Aorta (tissue), 5 donors: ENCODE results near the gene FUT3. TPM values are rescaled to one million over a fixed set of nuclear protein-coding genes. Genes with fewer than 3 reads are reported as not detected.
"Not testable (repeated sequence)": the region's sequence is repeated elsewhere in the genome, so short reads cannot be mapped to it uniquely, and the experiment has no call there.

Experiments
- ATAC-seq: fragments of 200-7000 bp; cut with Tn5 transposase; one replicate; pipeline ENCODE4 v1.9.1; 2022; ENCODE audit warnings: moderate library complexity; ENCODE audit not compliant: low FRiP score
- DNase-seq, 2 donors: peaks; one replicate each; pipeline ENCODE4 v3.0.0-alpha.2; 2020
- H3K27ac ChIP-seq, 2 donors: one replicate each; pipeline ENCODE4 v1.5.1; 2013; ENCODE audit warnings: low read length in 2 of 2, mild to moderate bottlenecking in 2 of 2, moderate library complexity in 2 of 2, control low read depth in 1 of 2, inconsistent platforms in 1 of 2, low read depth in 1 of 2
- H3K27me3 ChIP-seq, 2 donors: one replicate each; pipeline ENCODE4 v1.6.1; 2013; ENCODE audit warnings: control low read depth in 1 of 2, low read length in 1 of 2, mild to moderate bottlenecking in 1 of 2, moderate library complexity in 1 of 2; ENCODE audit not compliant: insufficient read depth in 2 of 2, control insufficient read depth in 1 of 2
- H3K36me3 ChIP-seq, 2 donors: one replicate each; pipeline ENCODE4 v1.6.1; 2013; ENCODE audit warnings: control low read depth in 1 of 2, low read length in 1 of 2, mild to moderate bottlenecking in 1 of 2; ENCODE audit not compliant: insufficient read depth in 2 of 2, control insufficient read depth in 1 of 2
- H3K4me1 ChIP-seq, 2 donors: one replicate each; pipeline ENCODE4 v1.6.1; 2013; ENCODE audit warnings: low read length in 2 of 2, control low read depth in 1 of 2, mild to moderate bottlenecking in 1 of 2, moderate library complexity in 1 of 2; ENCODE audit not compliant: insufficient read depth in 2 of 2, control insufficient read depth in 1 of 2
- H3K4me3 ChIP-seq, 2 donors: one replicate each; pipeline ENCODE4 v1.5.1; 2013; ENCODE audit warnings: low read length in 2 of 2, control low read depth in 1 of 2, mild to moderate bottlenecking in 1 of 2
- H3K9me3 ChIP-seq: one replicate; pipeline ENCODE4 v1.6.1; 2013; ENCODE audit warnings: mild to moderate bottlenecking, low read length; ENCODE audit not compliant: control insufficient read depth
- WGBS, 2 donors: extraction: QIAGEN DNeasy Blood & Tissue Kit; methylation state at CpG; one replicate each; pipeline ENCODE4 v1.1.7; 2013; 5-methylcytosine and 5-hydroxymethylcytosine counted together
- intact Hi-C, 2 donors: fragments of 100-400 bp; cut with DNase I; formaldehyde crosslinking; loops; one replicate each; pipeline versions ENCODE4 v1.14.2 to v1.15.0; 2022
- polyA plus RNA-seq, 2 donors: library from polyadenylated mRNA; stranded (reverse); fragments of 200-250 nt; gene quantifications; one replicate each; pipeline ENCODE4 v1.2.3, GENCODE V29; 2013
- total RNA-seq, 2 donors: library from RNA; stranded (reverse); fragmentation: NEBNext Ultra II Directional; extraction: Animal tissue kit (Norgen Biotek cat#: 25700); gene quantifications; one replicate each; pipeline ENCODE4 v1.2.1, GENCODE V29; 2021
- donor health status: healthy with polysubstance abuse.
- donor health status: Bipolar disorder and iron deficiency.
- donor health status: DM: no; HTN: no; CAD: no.
- donor health status: DM: no; HTN: no; CAD: no.
- donor health status: DM: yes; HTN: yes; CAD: no.

The FUT3 gene
- total and polyA plus RNA-seq, 4 donors: 0.38 to 3.3 TPM; not detected in 2

GRCh38 chr19:5844456-5845433, 6.5 kb downstream of the FUT3 start:
- Histone ChIP-seq H3K4me3 (no peak overlapping the region), H3K27ac (no peak overlapping the region), H3K9me3 (no peaks in the 10 kb centered on the region), H3K4me1 (no peaks in the 10 kb centered on the region), H3K36me3 (no peaks in the 10 kb centered on the region), H3K27me3 (no peaks in the 10 kb centered on the region)
- DNase-seq: no peak
- intact Hi-C loops: no loop called here
- ATAC-seq: no peak
- WGBS, 2 donors: 85 to 88% methylated on average over 24 of the region's 24 CpGs

- Histone ChIP-seq H3K36me3 (no peaks in the 10 kb centered on the region), H3K27me3 (no peaks in the 10 kb centered on the region), H3K9me3 (no peaks in the 10 kb centered on the region), H3K27ac (no peak overlapping the region), H3K4me3 (no peak overlapping the region), H3K4me1 (no peaks in the 10 kb centered on the region)
- intact Hi-C loops: no loop called here
- DNase-seq (no peak), ATAC-seq (no peak)
- WGBS, 2 donors: 94% methylated on average over 21 of the region's 21 CpGs
These were observed 7.8 kb downstream of the FUT3 start for GRCh38 chr19:5843295-5843927.

- intact Hi-C loops, DNase-seq, ATAC-seq, H3K27ac ChIP-seq, H3K4me3 ChIP-seq, H3K27me3 ChIP-seq, H3K4me1 ChIP-seq, H3K36me3 ChIP-seq, H3K9me3 ChIP-seq: not testable (repeated sequence)
- 72 to 81% methylated on average over 6 of the region's 6 CpGs for WGBS, 2 donors
These were observed 9.5 kb downstream of the FUT3 start for GRCh38 chr19:5841735-5842111.

GRCh38 chr19:5839065-5840017, 11.9 kb downstream of the FUT3 start, which contains the start of gene FUT6:
Gene FUT6, minus strand, starts transcription at chr19:5839702. Its CDS starts 7,135 bp downstream, at chr19:5832567.
- DNase-seq: no peak
- no peak within 1 kb of the TSS for H3K27ac ChIP-seq
- H3K36me3 ChIP-seq: no peaks in the 10 kb centered on the region
- intact Hi-C loops: no loop called here
- 87 to 88% methylated on average over 9 of the region's 9 CpGs for WGBS, 2 donors
- ATAC-seq: no peak
- H3K4me3 ChIP-seq: no peak within 1 kb of the TSS
- no peaks in the 10 kb centered on the region for H3K27me3 ChIP-seq
- H3K4me1 ChIP-seq: no peaks in the 10 kb centered on the region
- no peaks in the 10 kb centered on the region for H3K9me3 ChIP-seq

GRCh38 chr19:5838353-5839064, 12.7 kb downstream of the FUT3 start:
- no peaks in the 10 kb centered on the region for H3K36me3 ChIP-seq
- ATAC-seq (peak; percentile 19), DNase-seq (no peak)
- intact Hi-C loops: no loop called here
- no peak overlapping the region for H3K4me3 ChIP-seq
- H3K27me3 ChIP-seq: no peaks in the 10 kb centered on the region
- no peaks in the 10 kb centered on the region for H3K9me3 ChIP-seq
- H3K27ac ChIP-seq: no peak overlapping the region
- no peaks in the 10 kb centered on the region for H3K4me1 ChIP-seq
- 70 to 72% methylated on average over 20 of the region's 20 CpGs for WGBS, 2 donors

GRCh38 chr19:5837761-5838352, 13.4 kb downstream of the FUT3 start:
- Histone ChIP-seq H3K4me3 (no peak overlapping the region), H3K27ac (no peak overlapping the region), H3K4me1 (no peaks in the 10 kb centered on the region), H3K36me3 (no peaks in the 10 kb centered on the region), H3K9me3 (no peaks in the 10 kb centered on the region), H3K27me3 (no peaks in the 10 kb centered on the region)
- 52 to 53% methylated on average over 15 of the region's 15 CpGs for WGBS, 2 donors
- no peak for DNase-seq
- no peak for ATAC-seq
- intact Hi-C loops: no loop called here

- no peaks in the 10 kb centered on the region for H3K36me3 ChIP-seq
- H3K27ac ChIP-seq: no peak overlapping the region
- no peaks in the 10 kb centered on the region for H3K4me1 ChIP-seq
- H3K9me3 ChIP-seq: no peaks in the 10 kb centered on the region
- intact Hi-C loops: no loop called here
- no peak overlapping the region for H3K4me3 ChIP-seq
- peaks cover 0 to 2% of the 10 kb centered on the region in 2 donors for H3K27me3 ChIP-seq
- 86 to 90% methylated on average over 6 of the region's 6 CpGs for WGBS, 2 donors
- no peak for DNase-seq
- no peak for ATAC-seq
These were observed 18.6 kb downstream of the FUT3 start for GRCh38 chr19:5832527-5833216.
